HG02885 (cell line): ENCODE data around the gene CEMIP2.
"Not testable (repeated sequence)": the region's sequence is repeated elsewhere in the genome, so short reads cannot be mapped to it uniquely, and the experiment has no call there.

Experiments used
- ATAC-seq: cut with Tn5 transposase; IDR thresholded peaks from one replicate; pipeline ENCODE4 v1.9.1; 2021; ENCODE audit warnings: mild to moderate bottlenecking; ENCODE audit not compliant: unreplicated experiment, poor library complexity

CEMIP2 gene

DNA sequence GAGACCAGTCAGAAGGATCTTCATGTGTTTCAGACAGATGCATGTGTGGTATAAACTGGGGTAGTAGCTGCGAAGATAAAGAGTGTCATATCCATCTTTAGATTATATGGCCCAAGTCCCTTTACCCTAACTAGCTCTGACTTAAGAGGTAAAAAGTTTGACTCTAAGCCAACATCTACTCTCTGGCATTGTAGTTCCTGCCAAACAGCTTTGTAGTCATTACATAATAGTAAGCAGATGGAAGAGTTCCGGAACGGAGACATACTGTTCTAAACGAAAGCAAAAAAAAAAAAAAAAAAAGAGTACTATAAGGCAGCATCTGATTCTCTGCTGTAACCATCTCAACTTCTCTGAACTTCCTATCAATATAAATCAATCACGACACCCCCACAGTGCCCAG, 48.8 kb downstream of the CEMIP2 start:
- no peak for ATAC-seq

GRCh38 chr9:71719088-71719487, 49.2 kb downstream of the CEMIP2 start:
- ATAC-seq: no peak

DNA sequence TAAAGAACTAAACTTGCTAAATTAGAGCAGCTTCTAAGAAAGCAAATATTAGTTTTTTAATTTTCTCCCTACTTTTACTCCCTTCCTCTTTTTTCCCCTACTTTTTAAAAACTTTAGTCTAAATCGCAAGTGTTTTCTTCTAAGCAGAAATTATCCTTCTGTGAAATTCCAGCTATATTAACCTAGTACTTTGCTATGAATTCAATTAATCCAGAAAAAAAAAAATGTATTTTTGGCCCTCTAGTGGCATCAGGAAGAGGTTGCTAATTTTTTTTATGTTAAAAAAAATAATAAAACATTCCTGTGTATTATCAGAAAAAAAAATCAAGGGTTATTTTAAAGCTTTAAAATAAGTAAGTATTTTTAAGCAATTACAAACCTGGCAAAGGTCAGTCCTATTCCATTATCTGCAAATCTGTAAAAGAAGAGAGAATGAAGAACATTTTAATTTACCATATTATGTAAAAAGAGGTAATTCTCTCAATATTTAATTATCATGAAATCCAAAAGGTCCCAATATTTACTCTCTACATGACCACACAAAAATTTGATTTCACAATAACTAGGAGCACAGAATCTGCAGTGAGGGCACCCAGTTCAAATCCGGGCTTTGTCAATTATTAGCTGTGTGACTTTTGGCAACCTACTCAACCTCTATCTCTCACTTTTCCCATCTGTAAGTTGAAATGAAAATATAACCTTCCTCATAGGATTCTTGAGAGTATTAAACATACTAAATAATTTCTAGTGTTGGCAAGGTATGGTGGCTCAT, 52.0 kb downstream of the CEMIP2 start:
- ATAC-seq: no peak

DNA sequence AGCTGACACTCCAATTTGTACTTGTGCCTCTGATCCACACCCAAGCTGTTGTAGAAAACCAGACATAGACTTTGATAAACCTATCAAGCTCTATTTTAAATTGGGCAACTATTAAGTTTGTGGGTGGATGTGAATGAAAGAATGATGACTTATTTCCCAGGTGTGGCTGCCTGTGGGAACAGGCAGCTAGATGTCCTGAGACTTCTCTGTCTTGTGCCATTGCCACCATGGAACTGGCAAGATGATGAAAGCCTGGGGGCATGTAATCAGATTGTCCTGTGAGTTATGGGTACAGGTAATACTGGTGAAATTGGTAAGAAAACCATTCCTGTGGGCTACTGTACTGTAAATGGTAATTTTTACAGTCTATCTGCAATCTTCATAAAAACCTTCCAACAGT, 57.5 kb downstream of the CEMIP2 start:
- ATAC-seq: no peak

GRCh38 chr9:71710201-71710600, 58.1 kb downstream of the CEMIP2 start:
- ATAC-seq: no peak

- ATAC-seq: no peak
Measured at GRCh38 chr9:71709384-71709783, 58.9 kb downstream of the CEMIP2 start.

DNA sequence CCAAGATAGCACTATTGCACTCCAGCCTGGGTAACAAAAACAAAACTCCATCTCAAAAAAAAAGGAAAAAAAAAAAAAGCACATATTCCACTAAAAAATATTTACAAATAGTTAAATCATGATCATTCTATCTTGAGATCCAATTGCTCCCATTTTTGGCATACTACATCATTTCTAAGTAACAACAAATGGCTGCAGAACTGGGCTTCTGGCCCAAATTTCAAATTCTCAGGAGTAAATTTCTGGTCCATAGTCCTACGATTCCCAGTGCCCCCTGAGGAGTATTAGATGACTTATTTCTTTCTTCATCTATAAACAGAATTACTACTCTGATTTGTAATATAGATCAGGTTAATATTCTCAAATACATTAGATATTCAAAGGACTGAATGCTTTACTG, 62.1 kb downstream of the CEMIP2 start:
- ATAC-seq: no peak

DNA sequence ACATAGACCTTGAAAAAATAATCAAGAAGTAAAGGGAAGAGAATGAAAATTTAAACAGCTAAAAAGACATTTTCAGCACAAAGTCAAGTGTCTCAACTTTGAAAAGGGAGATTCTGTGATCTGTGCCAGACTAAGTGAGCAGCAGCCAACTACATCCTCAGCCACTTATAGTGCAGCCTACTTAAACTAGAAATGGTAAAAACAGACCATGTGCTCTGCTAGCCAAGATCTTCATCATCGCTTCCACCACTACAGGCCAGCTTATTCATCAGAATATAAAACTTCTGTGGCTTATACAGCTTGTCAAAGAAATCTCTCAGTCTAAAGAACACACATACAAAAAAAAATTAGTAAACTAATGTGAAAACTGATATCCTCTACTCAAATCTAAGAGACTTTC, 63.5 kb downstream of the CEMIP2 start:
- no peak for ATAC-seq

DNA sequence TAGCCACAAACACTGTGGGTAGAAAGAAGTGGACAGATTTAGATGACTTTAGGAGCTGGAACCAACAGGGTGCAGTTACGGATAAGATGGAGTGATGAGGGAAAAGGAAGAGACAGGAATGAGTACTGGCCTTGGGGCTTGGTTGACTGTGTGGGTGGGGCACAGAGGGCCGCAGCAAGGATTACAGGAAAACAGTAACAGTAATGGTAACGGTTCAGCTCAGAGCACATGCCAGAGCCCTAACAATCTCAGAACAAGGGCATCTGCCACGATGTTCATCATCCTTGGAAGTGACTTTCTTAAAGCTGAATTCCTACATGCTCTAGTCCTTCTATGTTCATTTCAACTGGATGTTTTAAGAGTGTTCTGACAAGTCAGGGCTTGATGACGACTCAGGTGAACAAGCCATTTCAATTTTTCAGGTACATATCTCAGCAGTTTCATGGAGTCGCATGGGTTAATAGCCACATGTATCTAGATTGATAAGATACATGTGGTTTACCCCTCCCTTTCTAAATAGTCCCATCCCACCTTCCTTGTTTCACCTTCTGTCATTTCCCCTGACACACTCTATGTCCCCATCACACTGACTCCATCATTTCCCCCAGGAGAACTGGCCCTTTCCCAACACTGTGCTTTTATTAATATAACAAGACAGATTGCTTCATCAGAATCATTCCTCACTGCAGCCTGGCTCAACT, 65.0 kb downstream of the CEMIP2 start:
- ATAC-seq: no peak

DNA sequence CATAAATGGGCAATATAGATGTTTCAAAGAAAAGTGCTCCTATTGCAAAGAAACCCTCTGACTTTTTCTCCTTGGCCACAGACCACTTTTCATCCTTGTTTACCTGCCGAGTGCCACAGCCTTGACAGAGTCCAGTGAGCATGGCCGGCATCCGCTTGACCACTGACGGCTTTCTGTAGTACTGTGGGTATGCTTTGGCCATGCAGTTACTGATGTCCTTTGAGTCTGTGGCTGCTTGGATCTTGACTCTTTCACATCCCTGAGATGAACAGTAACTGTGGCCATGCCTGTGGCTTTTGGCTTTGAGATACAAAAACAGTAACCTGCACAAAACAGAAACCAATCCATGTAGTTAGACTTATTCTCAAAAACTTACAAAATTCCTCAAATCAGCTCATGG, 70.4 kb downstream of the CEMIP2 start:
- no peak for ATAC-seq

- no peak for ATAC-seq
Measured at GRCh38 chr9:71694332-71694731, 74.0 kb downstream of the CEMIP2 start.

- ATAC-seq: no peak
Measured at GRCh38 chr9:71693607-71694006, 74.7 kb downstream of the CEMIP2 start.

DNA sequence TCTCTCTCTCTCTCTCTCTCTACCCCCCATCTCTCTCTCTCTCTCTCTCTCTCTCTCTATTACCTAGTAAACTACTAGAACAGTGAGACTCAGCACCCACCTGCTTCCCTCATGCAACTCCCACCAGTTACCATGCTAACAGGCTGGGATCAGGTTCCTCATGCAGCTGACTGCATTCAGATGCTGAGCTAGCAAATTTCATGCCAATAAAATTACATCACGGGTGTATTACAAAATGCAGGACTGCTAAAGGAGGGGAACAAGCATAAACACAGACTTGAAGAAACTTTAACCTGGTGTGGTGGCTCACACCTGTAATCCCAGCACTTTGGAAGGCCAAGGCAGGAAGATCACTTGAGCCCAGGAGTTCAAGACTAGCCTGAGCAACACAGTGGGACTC, 76.0 kb downstream of the CEMIP2 start:
- no peak for ATAC-seq

- ATAC-seq: not testable (repeated sequence)
Measured at GRCh38 chr9:71691576-71691975, 76.7 kb downstream of the CEMIP2 start.

GRCh38 chr9:71690689-71691435, 77.5 kb downstream of the CEMIP2 start:
- no peak for ATAC-seq

- no peak for ATAC-seq
Measured at GRCh38 chr9:71690063-71690688, 78.1 kb downstream of the CEMIP2 start.

DNA sequence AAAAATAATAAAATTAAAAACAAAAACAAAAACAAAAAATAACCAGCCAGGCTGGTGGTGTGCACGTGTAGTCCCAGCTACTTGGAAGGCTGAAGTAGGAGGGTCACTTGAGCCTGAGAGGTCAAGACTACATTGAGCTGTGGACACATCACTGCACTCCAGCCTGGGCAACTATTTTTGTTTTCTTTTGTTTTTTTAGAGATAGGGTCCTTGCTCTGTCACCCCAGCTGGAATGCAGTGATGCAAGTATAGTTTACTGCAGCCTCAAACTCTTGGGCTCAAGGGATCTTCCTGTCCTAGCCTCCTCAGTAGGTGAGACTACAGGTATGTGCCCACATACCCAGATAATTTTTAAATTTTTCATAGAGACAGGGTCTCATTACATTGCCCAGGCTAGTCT, 80.6 kb downstream of the CEMIP2 start:
- no peak for ATAC-seq

DNA sequence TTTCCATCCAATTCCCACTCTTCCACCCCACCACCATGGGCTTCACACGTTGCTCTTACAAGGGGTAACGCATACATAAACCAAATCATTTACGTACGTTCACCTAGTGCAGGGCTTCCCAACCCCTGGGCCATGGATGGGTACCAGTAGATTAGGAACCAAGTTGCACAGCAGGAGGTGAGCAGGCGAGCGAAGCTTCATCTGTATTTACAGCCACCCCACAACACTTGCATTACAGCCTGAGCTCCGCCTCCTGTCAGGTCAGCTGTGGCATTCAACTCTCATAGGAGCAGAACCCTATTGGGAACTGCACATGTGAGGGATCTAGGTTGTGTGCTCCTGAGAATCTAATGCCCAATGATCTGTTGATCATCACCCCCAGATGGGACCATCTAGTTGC, 82.3 kb downstream of the CEMIP2 start:
- ATAC-seq: no peak

- ATAC-seq: no peak
Measured at GRCh38 chr9:71685394-71685793, 82.9 kb downstream of the CEMIP2 start.

DNA sequence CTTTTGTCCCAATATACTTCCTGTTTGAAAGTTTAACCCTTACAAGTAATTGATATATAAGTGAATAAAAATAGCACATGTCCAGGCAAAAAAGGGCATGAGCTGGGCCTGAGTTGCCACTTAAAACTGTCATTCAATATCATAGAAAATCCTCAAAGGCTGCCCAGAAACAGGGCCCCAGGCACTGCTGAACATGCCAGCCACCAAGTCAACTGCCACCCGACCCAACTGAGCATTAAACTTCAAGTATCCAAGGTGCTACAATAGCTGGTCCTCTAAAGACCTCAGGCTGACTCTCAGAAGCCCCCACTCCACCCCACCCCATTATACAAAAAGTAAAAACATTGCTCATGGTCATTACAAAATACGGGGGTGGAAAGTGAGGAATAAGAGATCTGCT, 83.7 kb downstream of the CEMIP2 start:
- ATAC-seq: no peak
